Activated naive CD8-positive, alpha-beta T cell treated with anti-CD3 and anti-CD28 coated beads, Interleukin-2, amount 50 U/mL, for 16 hours (primary cell): ENCODE data around the gene SVIL.

Source experiments
- DNase-seq: peaks from one replicate; pipeline ENCODE4 v3.0.0-alpha.2; 2020; ENCODE audit warnings: low read depth, low spot score

SVIL gene

DNA sequence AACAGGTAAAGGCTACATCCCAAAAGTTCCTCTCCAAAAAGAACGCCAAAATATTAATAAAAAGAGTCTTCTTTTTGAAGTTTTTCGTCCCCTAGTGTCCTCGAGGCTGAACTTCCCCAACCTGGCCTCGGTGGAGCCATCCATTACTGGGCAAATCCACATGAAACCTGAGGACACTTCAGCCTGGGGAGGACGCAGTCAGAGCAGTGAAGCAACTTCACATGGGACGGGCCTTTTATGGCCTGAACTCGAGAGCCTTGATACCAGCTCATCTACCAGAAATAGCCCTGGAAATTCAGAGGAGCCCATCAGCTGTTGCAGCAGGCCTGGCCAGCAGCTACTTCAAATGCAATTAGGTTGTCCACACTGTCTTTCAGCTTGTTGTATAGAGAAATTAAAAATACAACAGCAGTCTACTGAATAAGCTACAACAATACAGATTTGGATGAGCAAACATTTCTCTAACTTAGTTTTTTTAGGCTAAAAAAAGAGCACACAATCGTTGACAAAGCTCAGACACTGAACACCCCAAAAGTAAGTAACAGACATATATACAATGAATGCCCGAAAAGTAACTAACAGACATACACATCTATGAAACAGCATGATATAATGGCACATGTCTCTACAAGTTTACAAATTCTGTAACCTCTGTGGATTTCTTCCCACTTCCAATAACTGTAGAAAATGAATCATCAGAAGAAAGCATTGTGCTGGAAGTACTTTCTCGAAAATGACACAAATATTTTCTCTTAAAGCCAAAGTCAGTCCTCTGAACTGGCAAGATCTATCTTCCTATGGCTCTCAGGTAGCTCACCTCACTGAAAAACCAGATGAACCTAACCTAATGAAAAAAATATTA is at the start of gene SVIL:
SVIL (minus strand) TSS at position 208 of the 862 bp plus-strand sequence. CDS start 79,913 bp downstream, outside the sequence.
- DNase-seq = no peak

GRCh38 chr10:29681676-29682448 is 47.1 kb upstream of the SVIL start:
- no peak for DNase-seq

GRCh38 chr10:29680091-29680490 is 45.3 kb upstream of the SVIL start:
- no peak for DNase-seq

- no peak for DNase-seq
These were observed 42.0 kb upstream of the SVIL start for GRCh38 chr10:29676732-29677131.

DNA sequence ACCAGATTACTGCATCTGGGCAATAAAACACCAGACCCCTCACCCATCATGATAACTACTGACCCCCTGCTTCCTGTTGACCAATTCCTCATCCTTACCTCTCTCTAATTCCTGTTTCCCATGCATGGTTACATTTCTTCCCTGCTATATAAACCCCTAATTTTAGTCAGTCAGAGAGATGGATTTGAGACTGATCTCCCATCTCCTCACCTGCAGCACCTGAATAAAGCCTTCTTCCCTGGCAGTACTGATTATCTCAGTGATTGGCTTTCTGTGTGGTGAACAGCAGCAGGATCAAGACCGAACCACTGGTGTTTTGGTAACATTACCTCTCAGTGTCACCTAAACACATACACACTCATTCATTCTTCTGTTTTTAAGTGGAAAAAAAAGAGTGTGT is 41.2 kb upstream of the SVIL start:
- DNase-seq = no peak

DNA sequence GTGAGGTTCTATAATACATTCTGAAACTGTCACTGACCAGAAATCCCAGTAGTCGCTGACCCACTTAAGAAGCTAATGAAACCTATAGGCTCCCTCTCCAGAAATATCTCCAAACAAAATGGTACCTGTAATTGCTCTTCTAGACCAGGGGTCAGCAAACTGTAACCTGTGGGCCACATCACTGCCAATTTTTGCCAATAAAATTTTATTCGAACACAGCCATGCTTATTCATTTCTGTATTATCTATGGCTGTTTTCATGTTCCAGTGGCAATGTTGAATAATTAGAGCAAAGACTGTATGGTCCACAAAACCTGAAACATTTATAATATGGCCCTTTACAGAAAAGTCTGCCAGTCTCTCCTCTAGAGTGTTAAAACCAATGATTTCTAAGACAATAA is 37.2 kb upstream of the SVIL start:
- DNase-seq = no peak

- no peak for DNase-seq
These were observed 36.5 kb upstream of the SVIL start for GRCh38 chr10:29671228-29671780.

DNA sequence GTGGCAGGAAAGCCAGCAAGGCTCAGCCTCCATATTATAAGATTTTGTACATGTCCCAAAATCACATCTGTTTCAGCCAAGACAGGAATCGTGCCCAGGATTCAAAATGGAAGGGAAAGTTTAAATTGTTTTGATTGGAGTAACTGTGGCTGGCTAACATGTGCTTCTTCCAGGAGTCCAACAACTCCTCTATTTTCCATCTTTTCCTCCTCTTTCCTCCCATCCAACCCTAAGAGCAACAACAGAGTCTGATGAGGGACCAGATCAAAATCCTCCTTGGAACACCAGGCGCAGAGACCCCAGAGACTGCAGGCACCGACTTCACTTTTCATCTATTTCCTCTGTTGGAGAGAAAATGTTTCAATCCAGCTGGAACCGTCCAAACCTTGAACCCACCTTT is 36.0 kb upstream of the SVIL start:
- DNase-seq = no peak

- DNase-seq = no peak
These were observed 34.4 kb upstream of the SVIL start for GRCh38 chr10:29669149-29669548.

DNA sequence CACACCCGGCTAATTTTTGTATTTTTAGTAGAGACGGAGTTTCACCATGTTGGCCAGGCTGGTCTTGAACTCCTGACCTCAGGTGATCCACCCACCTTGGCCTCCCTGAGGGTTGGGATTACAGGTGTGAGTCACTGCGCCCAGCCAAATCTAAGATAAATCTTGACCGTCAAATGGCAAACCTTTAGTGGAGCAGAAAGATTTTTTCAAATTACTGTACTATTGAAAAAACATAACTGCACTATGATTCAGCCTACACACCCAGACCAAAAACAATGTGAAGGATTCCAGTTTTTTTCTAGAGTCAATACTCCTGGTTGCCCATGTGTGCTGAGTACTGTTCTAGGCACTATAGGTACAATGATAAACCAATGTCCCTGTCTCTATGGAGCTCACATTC is 33.9 kb upstream of the SVIL start:
- DNase-seq = no peak

- no peak for DNase-seq
These were observed 32.4 kb upstream of the SVIL start for GRCh38 chr10:29667191-29667590.

DNA sequence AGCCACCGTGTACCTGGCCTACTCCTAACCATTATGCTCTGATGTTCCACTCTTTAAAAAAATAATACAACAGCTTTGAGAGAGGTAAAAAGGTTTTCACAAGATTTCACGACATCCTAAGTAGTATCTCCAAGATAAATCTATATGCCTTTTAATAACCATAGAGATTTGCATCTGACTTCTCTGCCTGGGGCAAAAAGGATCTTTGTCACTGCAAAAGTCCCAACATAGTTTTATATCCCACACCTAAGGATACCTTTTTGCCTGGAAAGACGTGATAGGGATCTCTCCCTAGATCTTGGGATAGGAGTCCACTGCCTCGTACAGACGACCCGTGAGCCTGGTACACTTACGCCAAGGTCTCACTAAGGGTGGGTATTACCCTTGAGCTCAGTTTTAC is 31.4 kb upstream of the SVIL start:
- no peak for DNase-seq

- no peak for DNase-seq
These were observed 28.9 kb upstream of the SVIL start for GRCh38 chr10:29663718-29664117.

GRCh38 chr10:29658984-29659965 is 24.5 kb upstream of the SVIL start:
- peak; percentile 22 for DNase-seq

DNA sequence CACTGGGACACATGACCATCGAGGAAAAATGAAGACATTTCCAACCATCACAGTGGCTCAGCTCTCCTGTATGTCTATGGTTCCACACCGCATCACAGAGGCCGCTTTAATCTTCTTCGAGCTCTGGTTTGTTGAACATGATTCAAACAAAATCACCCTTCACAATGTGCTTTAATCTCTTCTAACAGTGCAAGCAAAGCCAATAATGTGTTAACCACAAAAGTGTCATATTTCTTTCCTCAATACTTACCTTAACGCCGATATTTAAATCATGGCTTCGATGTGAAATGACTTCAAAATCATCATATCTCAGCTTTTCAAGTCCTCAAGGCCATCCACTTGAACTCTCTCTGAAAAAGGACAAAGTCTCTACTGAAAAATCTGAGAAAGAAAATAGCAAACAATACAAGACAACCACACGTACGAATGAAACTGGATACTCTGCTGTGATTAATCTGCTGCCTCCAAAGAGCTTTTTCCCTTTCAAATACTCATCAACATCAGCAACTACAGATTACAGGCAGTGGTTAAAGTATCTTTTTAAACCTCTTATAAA is 23.0 kb upstream of the SVIL start:
- DNase-seq = no peak

- no peak for DNase-seq
These were observed 21.8 kb upstream of the SVIL start for GRCh38 chr10:29656451-29656992.

GRCh38 chr10:29652192-29652591 is 17.4 kb upstream of the SVIL start:
- no peak for DNase-seq

DNA sequence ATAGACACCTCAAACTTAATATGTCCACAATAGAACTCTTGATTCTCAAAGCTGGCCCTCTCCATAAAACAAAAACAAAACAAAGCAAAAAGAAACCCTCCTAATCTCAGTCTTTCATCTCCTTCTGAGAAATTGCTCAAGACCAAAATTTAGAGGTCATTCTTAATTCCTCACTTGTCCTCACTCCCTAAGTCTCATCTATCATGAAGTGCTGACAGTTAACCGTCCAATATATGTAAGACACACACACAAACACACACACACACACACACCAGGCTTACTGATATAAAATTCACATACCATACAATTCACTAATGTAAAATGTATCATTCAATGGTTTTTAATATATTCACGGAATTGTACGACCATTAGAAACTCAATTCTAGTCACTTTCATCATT is 17.0 kb upstream of the SVIL start:
- no peak for DNase-seq

DNA sequence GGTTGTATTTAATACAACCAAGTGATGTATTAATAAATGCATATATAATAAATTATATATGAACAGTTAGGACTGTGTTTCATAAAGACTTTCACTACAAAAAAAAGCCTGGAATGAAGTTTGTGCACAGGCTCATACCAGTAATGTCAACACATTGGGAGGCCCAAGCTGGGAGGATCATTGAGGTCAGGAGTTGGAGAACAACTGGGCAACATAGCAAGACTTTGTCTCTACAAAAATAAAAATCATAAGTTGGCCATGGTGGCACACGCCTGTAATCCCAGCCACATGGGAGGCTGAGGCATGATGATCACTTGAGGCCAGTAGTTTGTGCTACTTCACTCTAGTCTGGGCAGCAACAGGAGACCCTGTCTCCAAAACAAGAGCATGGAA is 15.8 kb upstream of the SVIL start:
- DNase-seq = no peak
